Choroid plexus epithelial cell (primary cell): Measurements from ENCODE around the gene TMEM26.

Experiments used
- DNase-seq: peaks from one replicate; pipeline ENCODE4 v3.0.0-alpha.2; 2010; ENCODE audit warnings: low read depth
- H3K4me3 ChIP-seq: 2 replicates; pipeline ENCODE4 v1.5.1; 2011; ENCODE audit warnings: low read depth, mild to moderate bottlenecking, control low read depth, low read length, moderate library complexity
- TF ChIP-seq, protein P1 (sequence below): conservative IDR thresholded peaks from 2 replicates; pipeline ENCODE4 v1.5.1; 2011; ENCODE audit warnings: low read depth, mild to moderate bottlenecking, control low read depth, inconsistent platforms, low read length, moderate library complexity

TMEM26 gene

DNA sequence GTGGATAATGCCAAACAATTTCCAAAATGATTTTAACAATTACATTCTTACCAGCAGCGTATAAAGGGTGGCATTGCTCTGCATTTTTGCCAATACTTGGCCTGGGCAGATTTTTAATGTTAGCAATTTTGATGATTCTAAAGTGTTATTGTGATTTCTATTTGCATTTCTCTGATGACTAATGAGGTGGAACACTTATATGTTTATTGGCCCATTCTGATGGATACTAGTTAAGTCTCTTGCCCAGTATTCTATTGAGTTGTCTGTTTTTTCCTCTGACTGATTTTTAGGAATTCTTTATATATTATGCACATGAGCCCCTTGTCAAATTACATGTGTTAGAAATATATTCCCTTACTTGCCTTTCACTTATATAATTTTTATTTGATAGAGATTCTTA lies 86.8 kb downstream of the TMEM26 start:
- no peak overlapping the region for H3K4me3 ChIP-seq
- TF ChIP-seq, protein P1, sequence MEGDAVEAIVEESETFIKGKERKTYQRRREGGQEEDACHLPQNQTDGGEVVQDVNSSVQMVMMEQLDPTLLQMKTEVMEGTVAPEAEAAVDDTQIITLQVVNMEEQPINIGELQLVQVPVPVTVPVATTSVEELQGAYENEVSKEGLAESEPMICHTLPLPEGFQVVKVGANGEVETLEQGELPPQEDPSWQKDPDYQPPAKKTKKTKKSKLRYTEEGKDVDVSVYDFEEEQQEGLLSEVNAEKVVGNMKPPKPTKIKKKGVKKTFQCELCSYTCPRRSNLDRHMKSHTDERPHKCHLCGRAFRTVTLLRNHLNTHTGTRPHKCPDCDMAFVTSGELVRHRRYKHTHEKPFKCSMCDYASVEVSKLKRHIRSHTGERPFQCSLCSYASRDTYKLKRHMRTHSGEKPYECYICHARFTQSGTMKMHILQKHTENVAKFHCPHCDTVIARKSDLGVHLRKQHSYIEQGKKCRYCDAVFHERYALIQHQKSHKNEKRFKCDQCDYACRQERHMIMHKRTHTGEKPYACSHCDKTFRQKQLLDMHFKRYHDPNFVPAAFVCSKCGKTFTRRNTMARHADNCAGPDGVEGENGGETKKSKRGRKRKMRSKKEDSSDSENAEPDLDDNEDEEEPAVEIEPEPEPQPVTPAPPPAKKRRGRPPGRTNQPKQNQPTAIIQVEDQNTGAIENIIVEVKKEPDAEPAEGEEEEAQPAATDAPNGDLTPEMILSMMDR: no peak
- no peak for DNase-seq

DNA sequence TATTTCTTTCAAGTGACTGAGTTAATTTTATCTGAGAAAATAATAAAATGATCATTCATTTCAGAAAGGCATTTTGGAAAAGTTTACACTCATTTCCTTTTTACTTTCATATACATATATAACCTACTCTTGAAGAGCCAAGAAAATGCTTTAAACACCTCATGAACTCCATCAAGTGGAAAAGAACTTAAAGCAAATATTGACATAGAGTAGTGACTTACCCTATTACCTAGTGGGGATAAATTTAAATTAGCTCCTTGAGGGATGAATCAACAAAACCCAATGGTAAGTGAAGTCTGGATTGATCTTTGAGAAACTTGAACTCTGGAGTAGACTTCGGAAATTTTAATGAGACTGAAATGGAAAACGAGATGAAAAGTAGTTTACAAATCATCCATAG lies 88.6 kb downstream of the TMEM26 start:
- TF ChIP-seq, protein P1: no peak
- no peak overlapping the region for H3K4me3 ChIP-seq
- DNase-seq: no peak

DNA sequence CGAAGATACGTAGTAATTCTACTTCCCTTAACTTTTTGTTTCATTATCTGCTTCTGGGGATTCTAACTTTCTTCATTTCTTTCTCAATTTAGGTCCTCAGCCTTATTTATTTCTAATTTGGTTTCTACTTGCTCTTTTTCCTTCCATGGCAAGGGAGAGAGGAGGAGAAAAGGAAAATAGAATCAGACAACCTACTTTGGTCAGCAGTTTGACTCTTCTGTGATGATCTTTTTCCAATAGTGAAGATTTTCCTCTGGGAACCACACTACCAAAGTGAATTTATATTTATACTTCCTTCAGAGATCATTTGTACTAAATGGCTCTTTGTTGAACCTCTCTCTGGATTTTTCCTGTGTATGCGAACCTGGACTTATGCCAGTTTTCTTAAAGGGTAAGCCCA lies 90.2 kb downstream of the TMEM26 start:
- no peak for DNase-seq
- no peak overlapping the region for H3K4me3 ChIP-seq
- TF ChIP-seq, protein P1: no peak

DNA sequence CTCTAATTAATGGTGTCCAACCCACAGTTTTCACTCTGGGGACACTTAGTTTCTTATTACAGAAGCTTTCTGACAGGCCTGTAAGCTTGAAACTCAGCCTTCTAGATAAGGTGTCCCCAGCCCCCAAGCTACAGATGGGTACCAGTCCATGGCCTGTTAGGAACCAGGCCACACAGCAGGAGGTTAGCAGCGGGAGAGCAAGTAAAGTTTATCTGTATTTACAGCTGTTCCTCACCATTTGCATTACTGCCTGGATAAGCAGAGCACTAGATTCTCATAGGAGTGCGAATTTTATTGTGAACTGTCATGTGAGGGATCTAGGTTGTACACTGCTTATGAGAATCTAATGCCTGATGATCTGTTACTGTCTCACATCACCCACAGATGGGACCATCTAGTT lies 93.7 kb downstream of the TMEM26 start:
- no peak for DNase-seq
- no peak overlapping the region for H3K4me3 ChIP-seq
- TF ChIP-seq, protein P1: no peak

DNA sequence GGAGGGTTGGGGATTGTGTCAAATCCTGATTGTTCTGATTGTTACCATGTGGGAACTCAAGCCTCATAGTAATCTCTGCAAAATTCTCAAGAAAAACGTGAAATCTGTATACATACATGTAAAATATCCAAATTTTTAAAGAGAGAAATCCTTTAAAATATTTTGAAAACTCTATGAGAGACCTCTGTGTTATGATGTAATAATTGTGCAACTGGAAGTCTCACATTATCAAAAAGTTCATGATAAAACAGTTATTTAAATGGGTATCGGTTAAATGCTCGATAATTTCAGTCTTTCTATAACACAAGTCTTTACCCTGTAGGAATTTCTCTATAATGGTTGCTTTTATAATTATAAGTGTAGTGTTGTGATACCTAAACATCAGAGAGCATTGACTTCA lies 95.5 kb downstream of the TMEM26 start:
- no peak overlapping the region for H3K4me3 ChIP-seq
- TF ChIP-seq, protein P1: no peak
- no peak for DNase-seq
